ENCODE results near the gene CHST15. TPM values are rescaled to one million over a fixed set of nuclear protein-coding genes. Genes with fewer than 3 reads are reported as not detected.

CHST15 gene
- total and polyA plus RNA-seq, 2 of the 8 experiments (the other 6 are each of a cell fraction or from before 2014, with no cell fraction given), result 8.8 to 9.1 TPM

- H4K20me1 ChIP-seq (replicated peaks in 1 of 2; ENCODE audit: control insufficient read depth in 1 of 2, insufficient read depth in 2 of 2, low read length in 2 of 2), result no peaks in the 10 kb centered on the region
- FAIRE-seq, result no peak
- H3K4me3 ChIP-seq (ENCODE audit: extremely low read depth in 1 of 4, insufficient read depth in 2 of 4, low read depth in 3 of 4, low read length in 4 of 4), result no peak overlapping the region
- no peaks in the 10 kb centered on the region for H3K27me3 ChIP-seq (replicated peaks in 1 of 4; ENCODE audit: control insufficient read depth in 3 of 4, extremely low read depth in 1 of 4, insufficient read depth in 3 of 4, low read length in 3 of 4)
- H3K23ac ChIP-seq (ENCODE audit: insufficient read length), result no peak overlapping the region
- H4K5ac ChIP-seq (ENCODE audit: insufficient read length, low read depth, low read length), result no peak overlapping the region
- H3K9me3 ChIP-seq (ENCODE audit: insufficient read depth in 2 of 2, low read depth in 1 of 2, low read length in 1 of 2), result 0 out of 4 replicates have a peak, but pooled peaks cover 0 to 1% of the 10 kb centered on the region in 2 experiments
- H3K79me1 ChIP-seq (ENCODE audit: low read depth, low read length), result no peaks in the 10 kb centered on the region
- H2BK20ac ChIP-seq (ENCODE audit: low read length), result no peak overlapping the region
- no peak overlapping the region for H3K18ac ChIP-seq (ENCODE audit: extremely low read depth, low read length)
- H4K91ac ChIP-seq (replicated peaks; ENCODE audit: insufficient read length, low read length), result no peak overlapping the region
- peaks cover 0 to 12% (median 6%) of the 10 kb centered on the region in 4 experiments; a peak in 6 of 7 replicates for H3K4me1 ChIP-seq (replicated peaks in 1 of 4; ENCODE audit: control insufficient read depth in 3 of 4, insufficient read depth in 4 of 4, low read length in 3 of 4)
- H2BK15ac ChIP-seq (ENCODE audit: low read length), result no peak overlapping the region
- H2AFZ ChIP-seq (ENCODE audit: low read length), result no peak overlapping the region
- H2BK12ac ChIP-seq (ENCODE audit: low read depth, low read length), result no peak overlapping the region
- no peak overlapping the region for H2BK120ac ChIP-seq (replicated peaks; ENCODE audit: low read depth, low read length)
- H3K23me2 ChIP-seq (ENCODE audit: low read depth, low read length), result no peaks in the 10 kb centered on the region
- no peaks in the 10 kb centered on the region for H3K79me2 ChIP-seq (ENCODE audit: control insufficient read depth in 1 of 2, insufficient read depth in 2 of 2, low read length in 2 of 2)
- H2BK5ac ChIP-seq (ENCODE audit: low read depth, low read length), result no peak overlapping the region
- ChIA-PET POLR2A (ENCODE audit: partially characterized antibody) (no interaction called here), CTCF (ENCODE audit: partially characterized antibody) (interaction anchor here (1.2 kb wide), 1 partner anchor 14 kb away, joined by 4 read pairs; no protein-coding TSS in a partner anchor)
- WGBS, 2 experiments (ENCODE audit: extremely low coverage in 1 of 2, insufficient coverage in 1 of 2, insufficient read length in 1 of 2, insufficient replicate concordance in 2 of 2, low coverage in 1 of 2, low lambda C conversion rate in 2 of 2, missing lambda C conversion rate in 1 of 2), result 90% methylated on average over 14 of the region's 14 CpGs; no CpG with 5 or more reads in 1 of the 2 experiments
- no peak overlapping the region for H3K56ac ChIP-seq (replicated peaks; ENCODE audit: insufficient read length, low read depth, low read length)
- H3K14ac ChIP-seq (ENCODE audit: insufficient read length), result no peak overlapping the region
- H3K4ac ChIP-seq (replicated peaks; ENCODE audit: insufficient read length, low read depth, low read length), result no peak overlapping the region
- H4K8ac ChIP-seq (ENCODE audit: extremely low read depth, insufficient read depth, low read length), result no peak overlapping the region
- H3K4me2 ChIP-seq (ENCODE audit: insufficient read depth in 1 of 2, low read depth in 2 of 2, low read length in 2 of 2), result no peak overlapping the region
- no peak overlapping the region for H3K27ac ChIP-seq (ENCODE audit: low read depth, low read length)
- DNase-seq (ENCODE audit: low read depth in 1 of 2, low spot score in 2 of 2), result no peak
- peaks cover 0 to 4% (median 1%) of the 10 kb centered on the region in 4 experiments; a peak in 2 of 8 replicates for H3K36me3 ChIP-seq (ENCODE audit: control insufficient read depth in 2 of 4, insufficient read depth in 4 of 4, low read length in 3 of 4)
- H3K9ac ChIP-seq (replicated peaks in 1 of 4; ENCODE audit: extremely low read depth in 1 of 4, low read depth in 3 of 4, low read length in 3 of 4), result no peak overlapping the region
- H2AK5ac ChIP-seq (ENCODE audit: low read depth, low read length), result no peak overlapping the region
- TF ChIP-seq ATF2 (IDR thresholded peaks at IDR 0.05; ENCODE audit: low read length), result no peak
- TF ChIP-seq SAP30 (IDR thresholded peaks at IDR 0.05; ENCODE audit: insufficient read depth, insufficient replicate concordance, low read length), result no peak
- no peak for TF ChIP-seq SP2 (IDR thresholded peaks at IDR 0.05; ENCODE audit: low read length)
- no peak for TF ChIP-seq TAF7 (optimal IDR thresholded peaks at IDR 0.05; ENCODE audit: borderline replicate concordance, low read depth, low read length)
- TF ChIP-seq NANOG (IDR thresholded peaks at IDR 0.05; ENCODE audit: insufficient read depth, low read depth, low read length, poor library complexity, severe bottlenecking), result no peak
- TF ChIP-seq JUN (IDR thresholded peaks at IDR 0.05; ENCODE audit: low read depth, low read length), result no peak
- TF ChIP-seq ATF3 (IDR thresholded peaks at IDR 0.05; ENCODE audit: insufficient read depth, low read depth, low read length), result no peak
- TF ChIP-seq PHF8 (conservative IDR thresholded peaks at IDR 0.05; ENCODE audit: low read depth, low read length), result no peak
- TF ChIP-seq RAD21 (IDR thresholded peaks at IDR 0.05 in 1 of 2, conservative IDR thresholded peaks at IDR 0.05 in 1 of 2; ENCODE audit: low read depth in 2 of 2, low read length in 2 of 2), result no peak
- TF ChIP-seq SIX5 (IDR thresholded peaks at IDR 0.05; ENCODE audit: low read depth, low read length), result no peak
- TF ChIP-seq CREB1 (IDR thresholded peaks at IDR 0.05), result no peak
Measured at GRCh38 chr10:124008187-124008586, 85.2 kb downstream of the CHST15 start.
